IgD-negative memory B cell (primary cell): ENCODE results near the gene CIITA. TPM values are rescaled to one million over a fixed set of nuclear protein-coding genes. Genes with fewer than 3 reads are reported as not detected.
A peak's percentile ranks its signal among the peaks of the same experiment; 100 is the strongest.

Experiments used
- H3K27ac Mint-ChIP-seq, 3 donors: one replicate each; pipeline ENCODE4 v1.8.0; 2020 to 2022; ENCODE audit warnings: mild to moderate bottlenecking in 3 of 3, mixed read lengths in 3 of 3, moderate library complexity in 1 of 3
- H3K27me3 Mint-ChIP-seq: one replicate; pipeline ENCODE4 v1.8.0; 2021; ENCODE audit warnings: mixed read lengths
- H3K36me3 Mint-ChIP-seq: one replicate; pipeline ENCODE4 v1.8.0; 2020; ENCODE audit warnings: mild to moderate bottlenecking, mixed read lengths
- H3K4me1 Mint-ChIP-seq, 3 donors: one replicate each; pipeline ENCODE4 v1.8.0; 2020 to 2022; ENCODE audit warnings: mixed read lengths in 3 of 3, mild to moderate bottlenecking in 1 of 3
- H3K4me3 Mint-ChIP-seq, 4 donors: one replicate each; pipeline ENCODE4 v1.8.0; 2020 to 2022; ENCODE audit warnings: mild to moderate bottlenecking in 4 of 4, mixed read lengths in 4 of 4, moderate library complexity in 3 of 4
- H3K9me3 Mint-ChIP-seq, 3 donors: one replicate each; pipeline ENCODE4 v1.8.0; 2020 to 2021; ENCODE audit warnings: mixed read lengths in 3 of 3, mild to moderate bottlenecking in 1 of 3
- polyA plus RNA-seq: library from polyadenylated mRNA; unstranded; fragments of 300-500 nt; fragmentation: Illumina TruSeq; gene quantifications from one replicate; pipeline ENCODE4 v1.2.3, GENCODE V29; 2021

Gene CIITA
- polyA plus RNA-seq, 1 donor from 2014 or later, result 173 TPM

- H3K36me3 Mint-ChIP-seq, result no peaks in the 10 kb centered on the region
- peaks cover 2% of the 10 kb centered on the region for H3K27me3 Mint-ChIP-seq
- H3K4me1 Mint-ChIP-seq, result peaks cover 10 to 19% (median 14%) of the 10 kb centered on the region in 3 donors
- H3K4me3 Mint-ChIP-seq, result no peak overlapping the region
- H3K9me3 Mint-ChIP-seq, result peaks cover 0 to 6% (median 0%) of the 10 kb centered on the region in 3 donors
- H3K27ac Mint-ChIP-seq, result peak overlapping the region in 1 of 3 donors; percentile 55
These were observed 36.3 kb upstream of the CIITA start for GRCh38 chr16:10840703-10841102.

DNA sequence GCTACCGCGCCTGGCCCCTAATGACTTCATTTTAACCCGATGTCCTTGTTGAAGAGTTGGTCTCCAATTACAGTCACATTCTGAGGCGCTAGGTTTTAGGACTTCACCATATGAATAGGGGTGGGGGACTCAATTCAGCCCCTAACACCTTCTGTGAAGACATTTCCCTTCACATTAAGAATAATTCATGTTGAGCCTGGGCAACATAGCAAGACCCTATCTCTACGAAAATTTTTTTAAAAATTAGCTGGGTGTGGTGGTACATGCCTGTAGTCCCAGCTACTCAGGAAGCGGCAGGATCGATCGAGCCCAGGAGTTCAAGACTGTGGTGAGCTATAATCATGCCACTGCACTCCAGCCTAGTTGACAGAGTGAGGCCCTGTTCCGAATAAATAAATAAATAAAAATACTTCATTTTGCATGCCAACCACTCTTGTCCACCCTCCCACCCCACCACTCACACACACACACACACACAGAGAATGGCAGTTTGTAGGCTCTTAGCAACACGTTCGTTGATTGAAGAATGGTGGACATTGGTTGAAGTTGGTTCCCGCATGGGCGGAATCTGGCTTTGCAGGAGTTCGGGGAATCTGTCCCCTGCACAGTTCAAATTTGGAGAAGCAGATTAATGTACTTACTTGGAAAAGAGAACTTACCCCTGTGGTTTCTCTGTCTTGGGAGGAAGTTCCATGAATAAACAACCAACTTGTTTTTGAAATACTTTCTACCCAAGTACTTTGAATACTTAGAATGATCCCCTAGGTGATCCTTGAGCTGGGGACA, 30.6 kb upstream of the CIITA start:
- H3K27ac Mint-ChIP-seq, result no peak overlapping the region
- peaks cover 4% of the 10 kb centered on the region for H3K27me3 Mint-ChIP-seq
- H3K9me3 Mint-ChIP-seq, result no peaks in the 10 kb centered on the region
- H3K4me3 Mint-ChIP-seq, result peak overlapping the region in 1 of 4 donors; percentile 81
- peaks cover 29 to 42% (median 38%) of the 10 kb centered on the region in 3 donors for H3K4me1 Mint-ChIP-seq
- H3K36me3 Mint-ChIP-seq, result peaks cover 4% of the 10 kb centered on the region

DNA sequence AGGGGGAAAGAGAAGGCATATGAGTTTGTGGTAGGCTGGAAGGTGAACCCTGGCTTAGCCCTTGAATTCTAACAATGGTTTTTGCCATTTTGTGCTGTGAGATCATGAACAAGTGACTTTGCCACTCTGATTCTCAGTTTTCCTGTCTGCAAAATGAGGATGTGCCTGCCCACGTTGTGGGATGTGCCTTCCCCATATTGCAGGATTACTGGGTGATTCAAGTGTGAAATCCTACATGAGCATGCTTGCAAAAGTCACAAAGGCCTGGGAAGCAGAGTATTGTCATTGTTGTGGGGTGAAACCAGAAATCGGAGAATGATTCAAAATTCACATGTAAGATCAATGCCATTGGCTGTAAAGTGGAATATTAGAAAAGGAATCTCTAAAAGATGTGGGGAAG, 29.8 kb upstream of the CIITA start:
- Mint-ChIP-seq H3K27ac (no peak overlapping the region), H3K9me3 (no peaks in the 10 kb centered on the region), H3K36me3 (peaks cover 4% of the 10 kb centered on the region), H3K4me1 (peaks cover 31 to 44% (median 41%) of the 10 kb centered on the region in 3 donors), H3K4me3 (peak overlapping the region in 1 of 4 donors; percentile 81), H3K27me3 (peaks cover 4% of the 10 kb centered on the region)

DNA sequence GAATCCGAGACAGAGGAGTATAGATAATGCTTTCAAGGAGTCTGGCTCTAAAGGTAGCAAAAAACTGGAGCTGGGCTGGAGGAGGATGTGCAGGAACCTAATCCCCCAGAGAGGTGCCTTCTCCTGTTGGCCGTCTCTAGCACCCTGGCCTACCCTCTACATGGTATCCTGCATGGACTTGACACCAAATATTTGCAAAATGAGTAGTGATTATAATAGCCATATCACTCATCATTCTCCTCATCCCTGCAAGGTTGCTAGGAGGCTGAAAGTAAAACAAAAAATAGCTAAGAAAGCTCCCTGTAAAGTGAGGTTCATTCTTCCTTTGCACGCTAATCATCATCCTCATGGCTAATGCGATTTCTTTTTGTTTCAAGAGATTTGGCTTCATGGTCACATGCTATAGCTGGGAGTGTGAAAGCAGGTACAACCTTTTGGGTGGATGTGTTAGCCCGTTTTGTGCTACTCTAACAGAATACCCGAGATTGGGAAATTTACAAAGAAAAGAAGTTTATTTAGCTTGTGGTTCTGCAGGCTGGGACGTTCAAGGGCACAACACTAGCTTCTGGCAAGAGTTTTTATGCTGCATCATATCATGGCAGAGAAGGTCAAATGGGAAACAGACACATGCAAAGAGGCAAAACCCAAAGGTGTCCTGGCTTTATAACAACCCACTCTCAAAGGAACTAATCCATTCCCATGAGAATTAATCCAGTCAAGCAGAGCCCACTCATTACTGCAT, 27.1 kb upstream of the CIITA start:
- Mint-ChIP-seq H3K4me3 (no peak overlapping the region), H3K9me3 (no peaks in the 10 kb centered on the region), H3K27me3 (peaks cover 2% of the 10 kb centered on the region), H3K27ac (no peak overlapping the region), H3K36me3 (peaks cover 4% of the 10 kb centered on the region), H3K4me1 (peaks cover 36 to 41% (median 41%) of the 10 kb centered on the region in 3 donors)

DNA sequence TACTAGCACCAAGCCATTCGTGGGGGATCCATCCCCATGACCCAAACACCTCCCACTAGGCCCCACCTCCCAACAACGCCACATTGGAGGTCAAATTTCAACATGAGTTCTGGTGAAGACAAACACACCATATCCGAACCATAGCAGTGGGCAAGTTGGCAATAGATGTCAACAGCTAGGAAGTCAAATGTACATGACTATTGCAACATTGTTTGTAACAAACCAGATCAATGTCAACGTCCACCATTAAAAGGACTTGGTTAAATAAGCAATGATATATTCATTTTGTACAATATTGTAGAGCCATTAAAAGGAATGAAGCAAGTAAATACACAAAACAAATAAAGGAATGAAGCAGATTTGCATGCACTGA, 26.5 kb upstream of the CIITA start:
- H3K9me3 Mint-ChIP-seq, result no peaks in the 10 kb centered on the region
- peaks cover 2% of the 10 kb centered on the region for H3K27me3 Mint-ChIP-seq
- peaks cover 33 to 41% (median 40%) of the 10 kb centered on the region in 3 donors for H3K4me1 Mint-ChIP-seq
- H3K4me3 Mint-ChIP-seq, result no peak overlapping the region
- H3K36me3 Mint-ChIP-seq, result peaks cover 4% of the 10 kb centered on the region
- H3K27ac Mint-ChIP-seq, result no peak overlapping the region

- no peak overlapping the region for H3K4me3 Mint-ChIP-seq
- peaks cover 38 to 50% (median 44%) of the 10 kb centered on the region in 3 donors for H3K4me1 Mint-ChIP-seq
- no peak overlapping the region for H3K27ac Mint-ChIP-seq
- H3K9me3 Mint-ChIP-seq, result no peaks in the 10 kb centered on the region
- peaks cover 4% of the 10 kb centered on the region for H3K36me3 Mint-ChIP-seq
- H3K27me3 Mint-ChIP-seq, result peaks cover 2% of the 10 kb centered on the region
These were observed 25.5 kb upstream of the CIITA start for GRCh38 chr16:10851512-10851911.

DNA sequence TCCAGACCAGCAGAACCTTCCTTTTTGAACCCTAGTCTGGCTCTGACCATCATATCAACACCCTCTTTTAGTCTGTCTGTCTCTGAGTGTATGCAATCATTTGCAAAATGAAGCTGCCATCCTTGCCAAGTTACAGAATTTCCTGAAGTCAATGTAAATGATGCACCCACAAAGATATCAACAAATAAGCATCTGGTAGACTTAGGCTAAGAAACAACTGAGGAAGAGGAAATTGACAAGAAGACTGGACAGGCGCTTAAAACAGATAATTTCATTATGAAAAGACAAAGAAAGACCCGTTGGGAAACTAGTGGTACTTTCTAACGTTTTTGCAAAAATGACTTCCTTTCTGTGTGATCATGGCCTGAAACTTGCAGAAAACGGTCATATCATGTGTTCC, 24.7 kb upstream of the CIITA start:
- Mint-ChIP-seq H3K4me3 (peak overlapping the region in 3 of 4 donors; percentile 39 to 76 (median 70)), H3K4me1 (peaks cover 30 to 47% (median 38%) of the 10 kb centered on the region in 3 donors), H3K36me3 (peaks cover 4% of the 10 kb centered on the region), H3K27me3 (no peaks in the 10 kb centered on the region), H3K27ac (peak overlapping the region in 2 of 3 donors; percentile 1 to 20), H3K9me3 (no peaks in the 10 kb centered on the region)

GRCh38 chr16:10852948-10853347, 24.1 kb upstream of the CIITA start:
- H3K4me1 Mint-ChIP-seq, result peaks cover 26 to 42% (median 33%) of the 10 kb centered on the region in 3 donors
- no peaks in the 10 kb centered on the region for H3K27me3 Mint-ChIP-seq
- H3K36me3 Mint-ChIP-seq, result peaks cover 4% of the 10 kb centered on the region
- peak overlapping the region in 2 of 4 donors; percentile 39 to 76 for H3K4me3 Mint-ChIP-seq
- H3K9me3 Mint-ChIP-seq, result no peaks in the 10 kb centered on the region
- H3K27ac Mint-ChIP-seq, result no peak overlapping the region

DNA sequence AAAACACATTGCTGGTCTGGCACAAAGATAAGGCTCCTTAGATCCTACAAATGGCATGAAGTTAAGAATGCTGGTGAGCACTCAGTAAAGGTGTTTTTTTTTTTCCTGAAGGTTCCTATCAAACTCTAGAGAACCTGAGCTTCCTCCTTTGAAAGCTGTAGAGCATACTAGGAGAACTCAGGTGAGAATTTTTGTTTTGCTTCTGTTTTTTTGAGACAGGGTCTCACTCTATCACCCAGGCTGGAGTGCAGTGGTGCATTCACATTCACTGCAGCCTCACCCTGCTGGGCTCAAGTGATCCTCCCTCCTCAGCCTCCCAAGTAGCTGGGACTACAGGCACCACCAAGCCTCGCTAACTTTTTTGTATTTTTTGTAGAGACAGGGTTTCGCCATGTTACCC, 21.0 kb upstream of the CIITA start:
- Mint-ChIP-seq H3K27ac (peak overlapping the region in 1 of 3 donors; percentile 76), H3K4me3 (no peak overlapping the region), H3K27me3 (no peaks in the 10 kb centered on the region), H3K9me3 (peaks cover 0 to 3% (median 0%) of the 10 kb centered on the region in 3 donors), H3K4me1 (peaks cover 18 to 31% (median 23%) of the 10 kb centered on the region in 3 donors), H3K36me3 (peaks cover 6% of the 10 kb centered on the region)

DNA sequence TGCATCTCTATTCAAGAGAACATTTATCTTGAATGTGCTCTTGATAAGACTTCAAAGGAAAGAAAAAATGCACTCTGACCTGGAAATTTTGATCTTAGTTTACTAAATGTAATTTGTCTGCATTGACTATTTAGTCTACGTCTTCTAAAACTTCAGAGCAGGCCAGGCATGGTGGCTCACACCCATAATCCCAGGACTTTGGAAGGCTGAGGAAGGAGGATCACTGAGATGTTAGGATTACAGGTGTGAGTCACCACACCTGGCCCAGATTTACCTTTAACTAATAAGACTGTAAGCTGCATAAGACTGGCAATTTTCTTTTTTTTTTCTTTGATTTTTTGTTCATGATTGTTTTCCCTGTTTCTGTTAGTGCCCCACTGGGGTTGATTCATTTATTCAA, 18.8 kb upstream of the CIITA start:
- Mint-ChIP-seq H3K9me3 (peaks cover 0 to 3% (median 0%) of the 10 kb centered on the region in 3 donors), H3K4me1 (peaks cover 13 to 18% (median 14%) of the 10 kb centered on the region in 3 donors), H3K4me3 (no peak overlapping the region), H3K27ac (peak overlapping the region in 1 of 3 donors; percentile 22), H3K27me3 (no peaks in the 10 kb centered on the region), H3K36me3 (peaks cover 8% of the 10 kb centered on the region)

DNA sequence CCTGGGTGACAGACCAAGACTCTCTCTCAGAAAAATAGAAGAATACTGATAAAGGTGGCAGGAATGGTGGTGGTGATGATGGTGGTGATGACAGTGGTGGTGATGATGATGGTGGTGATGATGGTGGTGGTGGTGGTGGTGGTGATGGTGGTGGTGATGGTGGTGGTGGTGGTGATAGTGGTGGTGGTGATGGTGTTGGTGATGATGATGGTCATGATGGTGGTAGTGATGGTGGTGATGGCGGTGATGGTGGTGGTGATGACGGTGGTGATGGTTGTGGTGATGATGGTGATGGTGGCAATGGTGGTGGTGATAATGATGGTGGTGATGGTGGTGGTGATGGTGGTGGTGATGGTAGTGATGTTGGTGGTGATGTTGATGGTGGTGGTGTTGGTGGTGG, 18.0 kb upstream of the CIITA start:
- H3K27ac Mint-ChIP-seq, result no peak overlapping the region
- H3K27me3 Mint-ChIP-seq, result no peaks in the 10 kb centered on the region
- peaks cover 8% of the 10 kb centered on the region for H3K36me3 Mint-ChIP-seq
- H3K9me3 Mint-ChIP-seq, result peaks cover 0 to 3% (median 0%) of the 10 kb centered on the region in 3 donors
- H3K4me3 Mint-ChIP-seq, result no peak overlapping the region
- H3K4me1 Mint-ChIP-seq, result peaks cover 17 to 18% (median 18%) of the 10 kb centered on the region in 3 donors

GRCh38 chr16:10859658-10860057, 17.3 kb upstream of the CIITA start:
- Mint-ChIP-seq H3K4me3 (no peak overlapping the region), H3K4me1 (peaks cover 16 to 22% (median 19%) of the 10 kb centered on the region in 3 donors), H3K9me3 (peaks cover 0 to 3% (median 0%) of the 10 kb centered on the region in 3 donors), H3K27ac (peak overlapping the region in 1 of 3 donors; percentile 45), H3K36me3 (peaks cover 8% of the 10 kb centered on the region), H3K27me3 (no peaks in the 10 kb centered on the region)

- Mint-ChIP-seq H3K36me3 (peaks cover 8% of the 10 kb centered on the region), H3K27me3 (no peaks in the 10 kb centered on the region), H3K4me1 (peaks cover 12 to 43% (median 33%) of the 10 kb centered on the region in 3 donors), H3K4me3 (peak overlapping the region in 1 of 4 donors; percentile 30), H3K27ac (peak overlapping the region in 1 of 3 donors; percentile 64), H3K9me3 (peaks cover 0 to 3% (median 0%) of the 10 kb centered on the region in 3 donors)
These were observed 14.6 kb upstream of the CIITA start for GRCh38 chr16:10862438-10862837.

DNA sequence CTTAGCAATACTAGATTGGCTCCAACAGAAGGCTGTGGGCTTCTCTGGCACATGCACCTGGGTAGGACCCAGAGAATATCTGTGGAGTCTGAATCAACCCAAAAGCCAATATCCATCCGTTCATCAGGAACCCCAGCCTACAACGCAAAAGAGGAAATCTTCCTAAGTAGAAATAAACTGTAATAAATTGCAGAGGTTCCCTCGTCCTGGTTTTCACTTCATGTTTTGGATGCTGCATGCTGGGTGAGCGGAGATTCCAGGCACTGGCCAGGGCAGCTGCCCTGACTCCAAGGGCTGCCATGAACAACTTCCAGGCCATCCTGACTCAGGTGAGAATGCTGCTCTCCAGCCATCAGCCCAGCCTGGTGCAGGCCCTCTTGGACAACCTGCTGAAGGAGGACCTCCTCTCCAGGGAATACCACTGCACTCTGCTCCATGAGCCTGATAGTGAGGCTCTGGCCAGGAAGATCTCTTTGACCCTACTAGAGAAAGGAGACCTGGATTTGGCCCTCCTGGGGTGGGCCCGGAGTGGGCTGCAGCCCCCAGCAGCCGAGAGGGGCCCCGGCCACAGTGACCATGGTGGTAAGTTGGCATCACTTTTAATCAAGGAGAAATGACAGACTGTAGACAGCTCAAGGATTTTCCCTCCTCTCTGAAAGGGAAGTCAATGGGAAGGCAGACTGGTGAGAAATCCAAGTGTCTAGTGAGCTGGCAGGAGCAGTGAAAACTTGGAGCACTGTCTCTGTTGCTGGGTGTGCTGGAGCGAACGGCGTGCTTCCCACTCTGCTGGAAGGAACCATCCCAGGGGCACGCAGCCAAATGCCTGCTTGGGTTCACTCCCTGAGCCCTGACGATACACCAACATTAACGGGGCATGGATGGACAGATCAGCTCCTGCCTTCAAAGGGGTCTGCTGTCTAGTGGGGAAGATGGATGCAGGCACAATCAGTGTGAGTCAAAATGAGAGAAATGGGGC, 10.7 kb upstream of the CIITA start:
- Mint-ChIP-seq H3K9me3 (no peaks in the 10 kb centered on the region), H3K4me3 (peak overlapping the region; percentile 67 to 90 (median 75)), H3K27me3 (no peaks in the 10 kb centered on the region), H3K4me1 (peaks cover 39 to 77% (median 59%) of the 10 kb centered on the region in 3 donors), H3K27ac (peak overlapping the region; percentile 92 to 99 (median 94)), H3K36me3 (peaks cover 2% of the 10 kb centered on the region)
